Bronchial smooth muscle cell (primary cell): Measurements from ENCODE around the gene STT3B. TPM values are rescaled to one million over a fixed set of nuclear protein-coding genes. Genes with fewer than 3 reads are reported as not detected.

Experiments
- total RNA-seq: library from RNA; depleted of rRNA; stranded (reverse); fragments of >200 nt; gene quantifications from 2 replicates; pipeline ENCODE4 v1.2.1, GENCODE V29; 2014

STT3B gene
- 143 and 211 TPM in 2 replicates for total RNA-seq

GRCh38 chr3:31532587-31533168 is at the start of gene STT3B:
Gene STT3B (plus strand): TSS chr3:31532925. CDS start chr3:31532999, 74 bp downstream.

